Activated CD4-positive, alpha-beta T cell treated with anti-CD3 and anti-CD28 coated beads, Interleukin-2, Interleukin-6, amounts not matched to agents 100 ng/mL and 50 ng/mL, durations not matched to agents 16 hours and 8 hours (primary cell): ENCODE measurements around the gene APBA2.

Experiments
- DNase-seq: peaks from one replicate; pipeline ENCODE4 v3.0.0-alpha.2; 2020

Gene APBA2

GRCh38 chr15:29067949-29068348 is 182.2 kb downstream of the APBA2 start:
- DNase-seq: no peak

DNA sequence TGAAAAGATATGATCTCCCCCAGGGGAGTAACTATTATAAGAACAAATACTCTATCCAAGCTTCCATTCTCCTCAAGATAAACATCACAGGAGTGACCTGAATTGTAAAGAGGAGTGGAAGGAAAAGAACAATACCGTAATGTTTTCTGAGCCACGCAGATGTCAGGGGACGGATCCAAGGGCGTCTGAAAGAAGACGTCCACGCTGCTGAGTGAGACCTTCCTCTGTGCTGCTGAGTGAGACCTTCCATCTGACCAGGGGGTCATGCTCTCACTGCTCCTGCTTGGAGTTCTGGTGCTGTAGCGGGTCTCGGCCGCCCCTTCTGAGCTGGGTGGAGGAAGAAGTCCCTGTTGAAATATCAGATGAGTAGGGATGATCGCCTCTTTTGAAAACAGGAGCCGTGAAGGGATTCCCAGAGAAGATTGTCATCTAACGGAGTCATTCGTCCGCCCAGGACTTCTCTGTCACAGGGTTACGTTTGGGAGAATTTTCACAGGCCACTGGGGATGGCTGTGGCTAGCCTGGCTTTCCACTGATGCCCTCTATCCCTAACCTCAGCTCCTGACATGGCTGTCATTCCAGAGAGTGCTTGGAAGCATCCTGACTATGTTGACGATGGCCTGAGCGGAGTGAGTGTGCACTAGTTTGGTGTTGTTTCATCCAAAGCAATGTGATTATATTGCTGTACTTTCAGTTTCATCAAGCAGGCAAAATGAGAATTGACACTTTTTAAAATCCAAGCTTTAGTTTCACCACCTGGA is 184.9 kb downstream of the APBA2 start:
- no peak for DNase-seq

- no peak for DNase-seq
These were observed 185.6 kb downstream of the APBA2 start for GRCh38 chr15:29071232-29071881.

DNA sequence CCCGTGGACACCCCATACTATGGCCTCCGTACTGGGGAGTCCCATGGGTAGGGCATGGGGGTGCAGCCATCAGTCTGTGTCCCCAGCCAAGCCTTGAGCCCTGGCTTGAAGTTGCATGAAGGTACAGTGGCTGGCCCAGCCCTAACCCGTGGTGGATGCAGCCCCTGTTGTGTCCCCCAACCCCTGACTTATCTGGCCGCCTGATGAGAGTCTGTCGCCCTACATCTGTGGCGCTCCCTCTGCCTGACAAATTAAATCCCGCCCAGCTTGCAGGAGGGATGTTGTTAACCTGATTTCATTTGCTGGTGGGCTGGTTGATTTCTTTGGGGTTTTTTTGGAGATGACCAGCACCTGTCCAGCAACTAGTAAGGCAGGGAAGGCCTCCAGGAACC is 186.1 kb downstream of the APBA2 start:
- no peak for DNase-seq

- DNase-seq: no peak
These were observed 186.7 kb downstream of the APBA2 start for GRCh38 chr15:29072444-29072843.

- no peak for DNase-seq
These were observed 188.3 kb downstream of the APBA2 start for GRCh38 chr15:29074045-29074444.

- DNase-seq: no peak
These were observed 192.8 kb downstream of the APBA2 start for GRCh38 chr15:29078541-29078940.

- no peak for DNase-seq
These were observed 193.7 kb downstream of the APBA2 start for GRCh38 chr15:29079479-29079878.

GRCh38 chr15:29081781-29082180 is 196.0 kb downstream of the APBA2 start:
- DNase-seq: no peak

GRCh38 chr15:29083161-29083560 is 197.4 kb downstream of the APBA2 start:
- no peak for DNase-seq

DNA sequence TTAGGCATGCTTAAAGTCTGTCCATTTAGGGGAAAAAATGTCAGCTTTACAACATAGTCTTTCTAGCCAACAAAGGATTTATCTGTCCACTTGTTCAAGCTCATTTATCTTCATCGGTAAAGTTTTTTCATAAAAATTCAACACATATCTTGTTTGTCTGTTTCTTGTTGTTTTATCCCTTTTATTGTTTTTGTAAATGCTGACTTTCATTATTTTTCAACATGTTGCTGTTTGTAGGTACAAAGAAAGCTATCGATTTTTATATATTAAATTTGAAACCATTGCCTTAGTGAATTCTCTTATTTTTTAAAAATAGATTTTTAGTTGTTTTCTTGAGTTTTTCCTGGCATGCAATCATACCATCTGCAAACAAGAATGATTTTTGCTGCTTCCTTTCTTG is 198.1 kb downstream of the APBA2 start:
- DNase-seq: no peak

- DNase-seq: no peak
These were observed 200.2 kb downstream of the APBA2 start for GRCh38 chr15:29086001-29086400.

- DNase-seq: no peak
These were observed 201.1 kb downstream of the APBA2 start for GRCh38 chr15:29086891-29087290.

- DNase-seq: no peak
These were observed 201.9 kb downstream of the APBA2 start for GRCh38 chr15:29087521-29088285.

DNA sequence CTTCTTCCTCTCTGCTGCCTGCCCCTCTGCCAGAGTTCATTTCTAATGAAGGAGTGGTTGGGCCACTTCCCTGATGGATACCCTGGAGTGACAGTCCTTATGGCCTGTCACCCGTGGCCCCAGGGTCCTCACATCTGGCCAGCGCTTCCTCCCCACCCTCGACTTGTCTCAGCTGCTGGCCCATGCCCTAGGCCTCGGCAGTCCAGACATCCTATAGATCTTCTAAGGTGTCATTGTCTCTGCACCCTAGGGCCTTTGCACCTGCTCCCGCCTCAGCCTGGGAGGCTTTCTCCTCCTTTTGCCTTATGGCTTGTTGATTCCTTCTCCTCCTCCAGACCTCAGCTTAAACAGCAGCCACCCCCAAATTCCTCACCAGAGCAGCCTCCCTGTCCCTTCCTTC is 202.9 kb downstream of the APBA2 start:
- no peak for DNase-seq

GRCh38 chr15:29089731-29090616 is 204.2 kb downstream of the APBA2 start:
- peak; percentile 48 for DNase-seq

DNA sequence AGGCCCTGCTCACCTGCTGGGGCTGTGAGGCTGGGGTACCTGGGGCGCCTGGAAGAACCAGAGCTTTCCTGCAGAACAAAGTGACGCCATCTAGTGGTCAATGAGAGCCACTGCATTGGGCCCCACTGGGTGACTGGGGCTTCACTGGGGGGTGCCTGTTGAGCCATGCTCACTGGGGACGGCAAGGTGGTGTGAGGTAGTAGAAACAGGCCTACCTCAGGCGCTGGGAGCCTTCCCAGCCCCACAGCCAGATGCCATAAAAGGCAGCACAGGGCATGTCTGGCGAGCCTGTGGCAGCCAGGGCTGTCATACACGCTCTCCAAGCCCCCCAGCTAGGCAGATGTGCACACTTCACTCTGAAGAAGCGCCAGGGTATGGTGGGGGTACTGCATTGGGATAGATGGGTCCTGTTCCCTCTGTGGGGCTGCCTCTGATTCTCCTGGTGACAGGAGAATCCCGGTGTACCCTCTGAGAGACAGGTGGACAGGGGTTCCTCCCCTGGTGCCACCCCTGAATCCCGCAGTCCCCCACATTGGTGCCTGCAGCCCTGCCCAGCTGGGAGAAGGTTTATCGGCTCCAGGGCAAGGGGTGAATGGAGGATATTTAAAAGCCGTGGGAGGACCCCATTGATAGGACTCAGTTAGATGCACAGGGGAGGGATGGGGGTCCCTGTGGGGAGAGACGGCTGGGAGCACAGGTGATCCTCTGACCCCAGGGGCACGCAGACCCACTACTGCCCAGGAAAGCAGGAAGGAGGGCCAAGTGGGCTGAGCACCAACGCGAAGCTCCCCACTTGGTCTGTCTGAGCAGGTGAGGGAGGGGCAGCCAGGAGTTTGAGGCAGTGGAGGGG is 205.1 kb downstream of the APBA2 start:
- DNase-seq: peak; percentile 65

GRCh38 chr15:29091666-29092065 is 205.9 kb downstream of the APBA2 start:
- no peak for DNase-seq

DNA sequence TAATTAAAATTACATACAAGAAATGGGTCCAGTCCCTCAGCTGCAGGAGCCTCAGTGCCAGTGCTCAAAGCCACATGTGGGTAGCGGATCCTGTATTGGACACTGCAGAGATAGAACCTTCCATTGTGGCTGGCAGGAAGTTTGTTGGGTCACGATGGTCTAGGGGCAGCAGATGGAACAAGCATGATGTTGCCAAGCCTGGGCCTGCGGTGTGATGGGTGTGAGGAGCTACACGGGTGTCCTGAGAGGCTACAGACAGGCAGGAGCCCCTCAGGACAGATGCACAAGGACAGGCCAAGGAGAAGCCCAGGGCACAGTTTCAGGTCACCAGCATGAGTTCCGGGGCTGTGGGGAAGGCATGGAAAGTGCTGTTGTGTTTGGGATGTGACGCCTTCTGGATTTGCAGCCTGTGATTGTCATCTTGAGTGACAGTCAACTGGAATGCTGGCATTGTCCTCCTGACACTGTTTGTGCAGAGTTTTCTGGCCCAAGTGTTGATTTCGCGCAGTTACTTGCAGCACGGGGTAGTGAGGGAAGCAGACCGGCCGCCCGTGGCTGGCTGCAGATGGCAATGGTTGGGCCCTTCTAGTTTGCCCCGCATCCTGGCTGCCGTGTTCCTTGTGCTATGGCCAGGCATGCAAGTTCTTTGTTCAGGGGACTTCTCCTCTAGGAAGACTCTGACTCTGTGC is 206.7 kb downstream of the APBA2 start:
- DNase-seq: no peak

GRCh38 chr15:29093065-29093435 is 207.3 kb downstream of the APBA2 start:
- no peak for DNase-seq

DNA sequence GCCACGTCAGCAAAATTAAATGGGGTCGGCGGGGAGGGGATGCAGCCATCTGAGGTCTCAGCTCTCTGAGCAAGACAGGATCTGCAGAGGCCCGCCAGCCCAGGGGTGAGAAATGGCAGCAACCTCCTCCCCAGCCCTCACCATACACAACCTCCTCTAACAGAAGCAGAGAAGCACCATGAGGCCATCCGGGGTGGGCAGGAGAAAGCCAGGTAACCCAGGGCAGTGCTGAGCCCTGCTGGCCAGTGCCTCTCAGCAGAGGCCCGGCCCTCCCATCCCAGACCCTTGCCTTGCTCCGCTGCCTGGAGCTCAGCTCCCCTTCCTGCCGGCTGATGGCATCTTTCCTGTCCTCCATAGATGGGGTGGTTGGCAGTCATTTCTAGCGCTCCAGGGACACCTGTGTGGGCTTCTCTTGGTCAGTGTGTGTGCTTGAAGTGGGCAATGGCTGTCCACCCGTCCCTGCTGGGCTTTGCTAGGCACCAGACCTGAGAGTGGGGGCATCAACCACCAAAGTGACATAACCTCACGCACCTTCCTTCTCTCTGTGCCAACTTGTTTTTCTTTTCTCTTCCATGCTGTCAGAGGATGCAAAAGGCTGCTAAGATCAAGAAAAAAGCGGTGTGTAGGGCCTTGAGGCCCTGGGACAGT is 208.0 kb downstream of the APBA2 start:
- no peak for DNase-seq
